ENCODE data around the gene ZNF783.

The ZNF783 gene

GRCh38 chr7:149293338-149293737, 31.3 kb downstream of the ZNF783 start:
- no peak for FAIRE-seq
- TF ChIP-seq CTCF (IDR thresholded peaks at IDR 0.05; ENCODE audit: insufficient read depth, missing control alignments): no peak

GRCh38 chr7:149293946-149294633, 32.1 kb downstream of the ZNF783 start:
- DNase-seq (ENCODE audit: insufficient read length, low spot score) (no peak), FAIRE-seq (no peak)
- no peak for TF ChIP-seq CTCF (IDR thresholded peaks at IDR 0.05; ENCODE audit: insufficient read depth, missing control alignments)

More at GRCh38 chr7:149293338-149293737, 31.3 kb downstream of the ZNF783 start:
- DNase-seq (ENCODE audit: insufficient read length, low spot score): no peak

GRCh38 chr7:149294634-149295480, 32.9 kb downstream of the ZNF783 start:
- TF ChIP-seq CTCF (IDR thresholded peaks at IDR 0.05; ENCODE audit: insufficient read depth, missing control alignments): no peak
- DNase-seq (ENCODE audit: insufficient read length, low spot score) (no peak), FAIRE-seq (no peak)

- no peak for DNase-seq (ENCODE audit: insufficient read length, low spot score)
- no peak for FAIRE-seq
- TF ChIP-seq CTCF (IDR thresholded peaks at IDR 0.05; ENCODE audit: insufficient read depth, missing control alignments): no peak
These were observed 33.5 kb downstream of the ZNF783 start for GRCh38 chr7:149295481-149295850.

GRCh38 chr7:149296368-149296767, 34.4 kb downstream of the ZNF783 start:
- TF ChIP-seq CTCF (IDR thresholded peaks at IDR 0.05; ENCODE audit: insufficient read depth, missing control alignments): no peak
- DNase-seq (ENCODE audit: insufficient read length, low spot score) (no peak), FAIRE-seq (no peak)

GRCh38 chr7:149297034-149297755, 35.2 kb downstream of the ZNF783 start:
- no peak for TF ChIP-seq CTCF (IDR thresholded peaks at IDR 0.05; ENCODE audit: insufficient read depth, missing control alignments)
- DNase-seq (ENCODE audit: insufficient read length, low spot score) (no peak), FAIRE-seq (no peak)

All from D721Med (cell line).